GM12878 (cell line): Measurements from ENCODE around the gene IQCK. TPM values are rescaled to one million over a fixed set of nuclear protein-coding genes. Genes with fewer than 3 reads are reported as not detected.

Source experiments
- ATAC-seq: fragments of 200-7000 bp; cut with Tn5 transposase; 3 replicates; pipeline ENCODE4 v1.9.1; 2020; ENCODE audit warnings: mild to moderate bottlenecking, moderate library complexity
- BruUV-seq: library from RNA; stranded (reverse); fragments of 400-500 nt; replicated peaks from 2 replicates; lab custom pipeline; 2021; lab: Mats Ljungman, UMichigan
- CTCF ChIA-PET: fragments of 300-600 bp; sonication (Branson Sonifier 250); formaldehyde crosslinking; extraction: SDS; loops from one replicate; lab custom pipeline; 2021; ENCODE audit warnings: inconsistent platforms; lab: Yijun Ruan, JAX
- POLR2A ChIA-PET: fragments of 350-600 bp; formaldehyde crosslinking; extraction: SDS; loops from one replicate; lab custom pipeline; 2021; ENCODE audit warnings: inconsistent platforms; lab: Charles Lee
- RAD21 ChIA-PET: fragments of 300-600 bp; sonication (Branson Sonifier 250); formaldehyde crosslinking; loops from one replicate; lab custom pipeline; 2023; ENCODE audit warnings: antibody characterized with exemption; ENCODE audit not compliant: unreplicated experiment; lab: Charles Lee
- SMC1A ChIA-PET: fragments of 300-600 bp; sonication (Branson Sonifier 250); formaldehyde crosslinking; loops from one replicate; lab custom pipeline; 2023; ENCODE audit not compliant: unreplicated experiment, uncharacterized antibody; lab: Charles Lee
- DNase-seq: peaks from one replicate; pipeline ENCODE4 v3.0.0-alpha.2; 2011; ENCODE audit warnings: low read depth, low spot score
- FAIRE-seq: peaks from 3 replicates; lab custom pipeline; 2011; peaks lifted over from hg19 to GRCh38; lab: Jason Lieb, UNC
- H2AFZ ChIP-seq: 2 replicates; pipeline ENCODE4 v1.6.0; 2011; ENCODE audit warnings: low read depth, low read length, control low read depth; ENCODE audit not compliant: control insufficient read depth
- H3K27ac ChIP-seq: 2 replicates; pipeline ENCODE4 v1.5.1; 2011; ENCODE audit warnings: control low read depth; ENCODE audit not compliant: control insufficient read depth, insufficient read depth
- H3K27me3 ChIP-seq, 2 experiments: replicated peaks in 1 of 2; 2 replicates each; pipeline versions ENCODE4 v1.6.0 to v1.6.1; 2011; ENCODE audit warnings: low read length in 1 of 2; ENCODE audit not compliant: control insufficient read depth in 2 of 2, insufficient read depth in 2 of 2
- H3K36me3 ChIP-seq, 2 experiments: 2 replicates each; pipeline ENCODE4 v1.5.1; 2011; ENCODE audit warnings: low read length in 1 of 2; ENCODE audit not compliant: control insufficient read depth in 2 of 2, insufficient read depth in 2 of 2
- H3K4me1 ChIP-seq: 2 replicates; pipeline ENCODE4 v1.6.1; 2011; ENCODE audit warnings: mild to moderate bottlenecking, low read length, moderate library complexity, mixed read lengths; ENCODE audit not compliant: control insufficient read depth, insufficient read depth
- H3K4me2 ChIP-seq: 2 replicates; pipeline ENCODE4 v1.6.0; 2011; ENCODE audit warnings: control low read depth; ENCODE audit not compliant: control insufficient read depth, insufficient read depth
- H3K4me3 ChIP-seq: fragments of 200-600 bp; sonication (generic); 2 replicates; pipeline ENCODE4 v1.5.1; 2016
- H3K79me2 ChIP-seq: 2 replicates; pipeline ENCODE4 v1.6.0; 2011; ENCODE audit warnings: low read length; ENCODE audit not compliant: control insufficient read depth, insufficient read depth
- H3K9ac ChIP-seq: 2 replicates; pipeline ENCODE4 v1.8.0; 2011; ENCODE audit warnings: low read length, control low read depth, mixed read lengths; ENCODE audit not compliant: control insufficient read depth, insufficient read depth
- H3K9me3 ChIP-seq: replicated peaks from 3 replicates; pipeline ENCODE4 v1.5.1; 2011; ENCODE audit warnings: mild to moderate bottlenecking, low read length; ENCODE audit not compliant: control insufficient read depth, insufficient read depth
- H4K20me1 ChIP-seq: 2 replicates; pipeline ENCODE4 v1.6.0; 2011; ENCODE audit not compliant: control insufficient read depth, insufficient read depth
- CTCF ChIP-seq, 3 experiments: IDR thresholded peaks in 2 of 3; conservative IDR thresholded peaks in 1 of 3; 2 replicates each; pipeline ENCODE4 v1.5.1; 2011; ENCODE audit warnings: low read depth in 3 of 3, low read length in 3 of 3, mild to moderate bottlenecking in 3 of 3, control low read depth in 2 of 3, moderate library complexity in 2 of 3, inconsistent platforms in 1 of 3, mixed read lengths in 1 of 3; ENCODE audit not compliant: control insufficient read depth in 2 of 3, insufficient read depth in 1 of 3; ENCODE audit errors: extremely low read depth in 1 of 3
- NFIC ChIP-seq: IDR thresholded peaks from 2 replicates; pipeline ENCODE4 v1.6.1; 2012; ENCODE audit warnings: low read depth, mild to moderate bottlenecking, inconsistent platforms, low read length, moderate library complexity
- RAD21 ChIP-seq: IDR thresholded peaks from 2 replicates; pipeline ENCODE4 v1.6.1; 2011; ENCODE audit warnings: mild to moderate bottlenecking, low read depth, low read length, moderate library complexity; ENCODE audit not compliant: insufficient read depth
- SMC3 ChIP-seq: IDR thresholded peaks from 2 replicates; pipeline ENCODE4 v1.6.1; 2011; ENCODE audit warnings: low read length, improper control_type of control experiment, borderline replicate concordance
- WGBS: methylation state at CpG from one replicate; pipeline ENCODE4 v1.1.6; 2016; ENCODE audit warnings: low lambda C conversion rate; ENCODE audit not compliant: insufficient replicate concordance, insufficient coverage; ENCODE audit errors: missing lambda C conversion rate; 5-methylcytosine and 5-hydroxymethylcytosine counted together
- in situ Hi-C: fragments of 300-500 bp; cut with MboI; formaldehyde crosslinking; loops from 9 replicates; pipeline ENCODE4 v1.14.3; 2018; ENCODE audit warnings: mixed read lengths
- intact Hi-C: fragments of 100-400 bp; cut with micrococcal nuclease; formaldehyde crosslinking; loops from one replicate; pipeline ENCODE4 v1.14.2; 2022; ENCODE audit not compliant: unreplicated experiment
- polyA plus RNA-seq, 11 experiments: library from polyadenylated mRNA; depleted of rRNA in 4 of 11; unstranded in 6 of 11; stranded (reverse) in 5 of 11; fragments of >200 nt; fragmentation: Nextera tagmentation in 4 of 11; fragmentation: Illumina TruSeq in 1 of 11; extraction: Ambion mirVana in 4 of 11; extraction: Trizol in 1 of 11; gene quantifications; 1 replicate in 1 of 11; 2 replicates in 10 of 11; pipeline versions ENCODE4 v1.2.1 to v1.2.3, GENCODE V29; 2011 to 2016; ENCODE audit warnings: inconsistent platforms in 2 of 11, missing spikeins in 2 of 11, low read depth in 1 of 11
- total RNA-seq, 4 experiments: library from RNA; depleted of rRNA in 3 of 4; stranded (reverse); fragments of >200 nt in 3 of 4; fragmentation: Illumina TruSeq in 1 of 4; extraction: Trizol in 1 of 4; gene quantifications; 2 replicates each; pipeline versions ENCODE4 v1.2.1 to v1.2.3, GENCODE V29; 2013 to 2021

The IQCK gene
- total and polyA plus RNA-seq, 10 of the 15 experiments (the other 5 are each of a cell fraction or from before 2014, with no cell fraction given) = 1.0 to 4.2 (median 2.4) TPM

- intact Hi-C loops = loop anchor here (2.0 kb wide), 1 partner anchor 484 kb away; no protein-coding TSS in a partner anchor
- Histone ChIP-seq H3K79me2 (no peaks in the 10 kb centered on the region), H4K20me1 (no peaks in the 10 kb centered on the region), H3K27me3 (no peaks in the 10 kb centered on the region; a peak in 1 of 4 replicates), H3K27ac (no peak overlapping the region), H3K4me3 (no peak overlapping the region), H3K4me2 (no peak overlapping the region), H3K9ac (no peak overlapping the region), H3K4me1 (no peaks in the 10 kb centered on the region), H3K36me3 (no peaks in the 10 kb centered on the region), H3K9me3 (no peaks in the 10 kb centered on the region), H2AFZ (no peak overlapping the region)
- peak; percentile 85 for ATAC-seq
- ChIA-PET SMC1A (interaction anchor here (1.2 to 3.6 kb wide), 3 partner anchors 13 to 485 kb away, joined by 3 to 24 read pairs (median 19); no protein-coding TSS in a partner anchor), CTCF (interaction anchor here (0.6 to 8.3 kb wide), 15 partner anchors 8 to 764 kb away, joined by 3 to 83 read pairs (median 4); no protein-coding TSS in a partner anchor), POLR2A (interaction anchor here (0.6 kb wide), 1 partner anchor 22 kb away, joined by 3 read pairs; no protein-coding TSS in a partner anchor), RAD21 (interaction anchor here (0.7 to 3.2 kb wide), 5 partner anchors 8 to 485 kb away, joined by 3 to 28 read pairs (median 7); partner anchors contain the start of gene VPS35L)
- BruUV-seq = no TSS peak
- DNase-seq = no peak
- FAIRE-seq = peak; percentile 57
- 2% methylated on average over 11 of the region's 13 CpGs for WGBS
- TF ChIP-seq RAD21 (peak; percentile 66), CTCF (IDR thresholded peaks at IDR 0.05 in 2 of 3, conservative IDR thresholded peaks at IDR 0.05 in 1 of 3; ENCODE audit: control insufficient read depth in 2 of 3, extremely low read depth in 1 of 3, insufficient read depth in 1 of 3, low read depth in 3 of 3, low read length in 3 of 3) (peak; percentile 72 to 81 (median 79)), NFIC (no peak), SMC3 (peak; percentile 66)
- in situ Hi-C loops = no loop called here
Observed at GRCh38 chr16:19898924-19899604, 181.0 kb downstream of the IQCK start.
